HG02763 (cell line): ENCODE results near the gene FAT3.

Experiments
- ATAC-seq: cut with Tn5 transposase; IDR thresholded peaks from one replicate; pipeline ENCODE4 v1.9.1; 2021; ENCODE audit warnings: mild to moderate bottlenecking, moderate library complexity; ENCODE audit not compliant: unreplicated experiment

Gene FAT3

GRCh38 chr11:92227230-92227814, 2.7 kb downstream of the FAT3 start:
- no peak for ATAC-seq

DNA sequence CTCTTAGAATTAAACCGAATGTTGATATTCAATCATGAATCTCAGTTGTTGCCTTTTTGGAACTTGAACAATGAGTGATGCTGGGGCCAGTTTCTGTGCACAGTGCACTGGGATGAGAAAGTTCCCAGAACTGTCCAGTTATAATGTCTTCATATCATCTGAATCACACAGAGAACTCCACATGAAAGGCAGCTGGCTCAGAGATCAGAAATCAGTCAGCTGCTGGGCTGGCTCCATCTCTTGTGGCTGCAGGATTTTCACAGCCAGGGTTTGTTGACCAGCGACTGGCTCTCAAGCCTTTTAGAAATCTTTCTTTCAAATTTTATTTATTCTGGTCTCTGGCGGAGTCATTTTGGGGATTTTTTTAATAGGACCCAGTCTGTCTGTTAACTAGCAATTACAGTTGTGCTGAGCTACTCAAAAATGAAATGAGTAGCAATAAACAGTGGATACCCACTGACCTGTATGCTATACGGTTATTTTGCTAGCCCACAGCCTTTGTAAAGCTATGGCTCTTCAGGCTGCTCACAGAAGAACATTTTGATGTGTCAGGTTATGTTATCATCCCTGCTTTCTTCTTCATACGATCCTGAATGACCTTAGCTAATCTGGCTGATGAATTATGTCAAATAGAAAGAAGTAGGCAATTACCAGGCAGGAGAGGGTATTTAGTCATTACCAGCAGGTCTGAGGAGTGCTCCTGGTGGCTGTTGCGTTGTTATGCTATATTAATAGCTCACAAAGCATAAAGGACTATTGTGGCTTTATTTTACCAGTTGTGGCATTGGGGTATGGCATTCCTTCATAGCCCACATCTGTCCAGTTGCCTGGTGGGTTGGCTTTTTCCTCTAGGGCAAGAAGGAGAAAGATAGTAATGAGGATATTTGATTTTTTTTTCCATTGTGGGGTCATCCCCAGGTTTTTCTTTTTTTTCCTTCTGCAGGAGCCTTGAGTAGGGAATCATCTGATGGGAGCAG, 3.6 kb downstream of the FAT3 start:
- ATAC-seq, result no peak

GRCh38 chr11:92236856-92237255, 12.2 kb downstream of the FAT3 start:
- ATAC-seq, result no peak

- no peak for ATAC-seq
Observed at GRCh38 chr11:92240916-92241315, 16.3 kb downstream of the FAT3 start.

DNA sequence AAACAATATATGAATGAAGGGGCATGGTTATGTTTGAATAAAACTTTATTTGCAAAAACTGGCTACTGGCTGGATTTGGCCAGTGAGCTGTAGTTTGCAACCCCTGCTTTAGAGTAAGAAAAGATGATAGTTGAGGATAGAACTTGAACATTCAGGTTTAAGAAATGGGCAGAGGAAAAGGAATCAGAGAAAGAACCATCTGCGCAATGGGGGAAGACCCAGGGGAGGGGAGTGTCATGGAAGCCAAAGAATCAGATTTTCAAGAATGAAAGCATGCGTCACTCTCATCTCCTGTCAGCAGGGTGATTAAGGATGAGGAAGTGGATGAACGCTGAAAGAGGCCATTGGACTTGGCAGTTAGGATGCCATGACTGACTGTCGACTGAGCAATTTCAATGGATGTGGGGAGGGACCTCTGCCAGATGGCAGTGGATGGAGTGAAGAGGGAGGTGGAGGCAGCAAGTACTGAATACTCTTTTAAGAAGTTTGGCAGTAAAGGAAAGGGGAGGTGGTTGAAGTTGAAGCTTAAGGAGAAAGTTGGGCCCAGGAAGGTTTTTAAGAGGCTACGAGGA, 21.2 kb downstream of the FAT3 start:
- ATAC-seq, result no peak

DNA sequence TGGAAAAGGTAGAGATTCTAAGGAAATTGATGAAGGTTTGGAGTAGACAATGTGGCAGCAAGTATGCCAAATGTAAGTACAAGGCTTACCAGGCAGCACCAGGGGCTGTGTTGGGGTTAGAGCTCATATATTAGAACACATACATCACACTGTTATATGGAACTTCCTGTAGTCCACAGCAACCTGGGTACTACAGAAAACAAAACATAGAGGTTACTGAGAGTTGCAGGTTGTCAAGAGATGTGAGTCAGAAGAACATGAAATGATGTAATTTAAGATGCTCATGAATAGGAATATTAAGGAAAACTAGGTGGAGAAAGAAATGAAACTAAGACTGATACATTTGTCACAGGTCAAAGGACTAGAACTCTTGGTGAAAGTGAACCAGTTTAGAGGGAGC, 22.0 kb downstream of the FAT3 start:
- ATAC-seq, result no peak

DNA sequence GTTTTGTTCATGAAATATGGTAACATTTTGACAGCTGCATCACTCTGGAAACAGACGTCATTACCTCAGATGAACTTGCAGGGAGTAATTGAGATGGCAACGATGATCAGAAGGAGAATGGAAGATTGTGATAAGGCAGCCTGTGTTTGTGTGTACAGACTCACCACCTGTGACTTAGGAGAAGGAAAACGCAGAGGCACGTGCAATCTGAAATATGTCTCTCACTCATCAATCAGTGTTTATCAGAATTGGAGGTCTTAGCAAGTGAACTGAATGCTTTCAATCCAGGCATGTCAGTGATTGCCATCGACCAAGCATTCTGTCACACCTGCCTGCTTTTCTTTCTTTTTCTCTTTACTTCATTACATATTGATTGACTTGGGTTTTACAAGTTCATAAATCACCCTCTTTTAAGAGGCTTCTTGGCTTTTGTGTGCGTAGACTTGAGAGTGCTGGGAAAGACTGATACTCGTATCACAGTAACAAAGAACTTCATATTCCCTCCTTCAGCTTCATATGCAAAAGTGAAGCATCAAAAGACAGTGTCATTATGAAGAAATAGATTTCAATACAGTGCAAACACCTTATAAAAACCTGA, 24.6 kb downstream of the FAT3 start:
- ATAC-seq, result no peak

- ATAC-seq, result no peak
Observed at GRCh38 chr11:92251980-92252379, 27.4 kb downstream of the FAT3 start.

GRCh38 chr11:92253421-92253820, 28.8 kb downstream of the FAT3 start:
- no peak for ATAC-seq

DNA sequence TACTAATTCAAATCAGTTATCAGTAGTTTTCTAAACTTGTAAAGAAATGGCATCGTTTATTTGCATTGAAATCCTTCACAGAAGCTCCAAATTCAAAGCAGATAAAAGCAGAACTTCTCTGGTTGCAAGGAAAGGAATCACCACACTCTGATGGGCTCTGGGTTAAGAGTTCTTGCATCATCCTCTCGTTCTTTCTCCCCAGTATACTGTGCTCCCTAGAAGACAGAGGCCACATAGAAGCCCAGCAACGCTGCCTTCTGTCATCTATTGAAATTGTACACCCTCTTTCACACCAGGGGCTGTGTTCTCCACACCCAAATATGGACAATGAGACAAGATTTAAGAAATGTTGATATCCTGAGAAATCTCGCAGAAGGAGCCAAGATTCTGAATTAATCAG, 29.3 kb downstream of the FAT3 start:
- no peak for ATAC-seq

GRCh38 chr11:92257536-92257935, 32.9 kb downstream of the FAT3 start:
- ATAC-seq, result no peak

DNA sequence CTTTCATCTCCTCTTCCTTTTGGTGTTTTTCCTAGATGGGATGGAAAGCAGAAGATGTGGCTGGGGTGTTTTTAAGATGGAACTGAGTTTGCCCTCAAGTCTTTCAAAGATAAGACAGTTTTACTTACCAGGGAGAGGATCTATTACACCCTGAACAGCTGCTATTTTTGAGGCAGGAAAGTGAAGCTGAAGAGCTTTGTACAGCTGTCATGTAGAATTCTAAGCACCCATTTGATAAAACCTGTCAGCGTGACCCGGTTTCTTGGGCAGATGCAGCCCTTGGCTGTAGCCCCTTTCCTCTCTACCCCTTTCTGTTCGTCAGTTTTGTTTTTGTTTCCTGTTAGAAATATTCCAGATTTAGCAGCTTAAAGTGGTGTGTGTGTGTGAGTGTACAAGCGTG, 35.2 kb downstream of the FAT3 start:
- no peak for ATAC-seq

GRCh38 chr11:92264350-92264749, 39.7 kb downstream of the FAT3 start:
- no peak for ATAC-seq

DNA sequence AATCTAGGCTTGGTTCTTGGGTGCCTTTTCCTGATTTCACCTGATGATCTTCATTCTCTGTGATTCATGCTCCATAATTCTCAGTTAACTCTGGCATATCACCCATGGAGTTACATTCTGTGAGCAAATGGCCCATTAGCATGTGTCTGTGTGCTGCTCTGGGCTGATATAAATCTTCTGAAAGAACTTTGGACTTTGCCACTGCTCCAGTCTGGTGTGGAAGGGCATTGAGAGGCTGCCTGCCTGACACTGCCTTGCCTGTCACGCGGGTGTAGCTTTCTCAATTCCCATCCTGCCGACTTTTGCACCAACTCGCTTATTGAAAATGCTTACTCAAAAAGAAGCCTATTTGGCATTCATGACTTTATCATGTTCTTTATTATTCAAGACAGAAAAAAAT, 42.2 kb downstream of the FAT3 start:
- ATAC-seq, result no peak

GRCh38 chr11:92267278-92267677, 42.7 kb downstream of the FAT3 start:
- no peak for ATAC-seq

DNA sequence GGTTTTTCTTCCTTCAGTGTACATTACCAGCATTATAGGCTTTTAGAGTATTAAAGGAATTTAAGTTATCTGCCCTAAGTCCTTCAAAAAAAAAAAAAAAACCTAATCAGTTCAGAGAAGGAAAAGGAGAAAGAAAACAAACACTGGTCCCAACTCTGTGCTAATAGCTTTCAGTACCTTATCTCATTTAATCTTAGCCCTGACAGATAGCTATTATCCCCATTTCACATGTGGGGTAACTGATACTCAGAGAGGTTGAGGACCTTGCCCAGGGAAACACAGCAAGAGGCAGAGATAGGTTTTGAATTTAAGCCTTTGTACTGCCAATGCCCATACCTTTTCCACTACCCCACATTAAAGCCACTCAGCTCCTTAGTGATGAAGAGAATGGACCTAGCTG, 43.4 kb downstream of the FAT3 start:
- no peak for ATAC-seq

- ATAC-seq, result no peak
Observed at GRCh38 chr11:92268546-92268945, 43.9 kb downstream of the FAT3 start.

GRCh38 chr11:92269021-92269420, 44.4 kb downstream of the FAT3 start:
- no peak for ATAC-seq

DNA sequence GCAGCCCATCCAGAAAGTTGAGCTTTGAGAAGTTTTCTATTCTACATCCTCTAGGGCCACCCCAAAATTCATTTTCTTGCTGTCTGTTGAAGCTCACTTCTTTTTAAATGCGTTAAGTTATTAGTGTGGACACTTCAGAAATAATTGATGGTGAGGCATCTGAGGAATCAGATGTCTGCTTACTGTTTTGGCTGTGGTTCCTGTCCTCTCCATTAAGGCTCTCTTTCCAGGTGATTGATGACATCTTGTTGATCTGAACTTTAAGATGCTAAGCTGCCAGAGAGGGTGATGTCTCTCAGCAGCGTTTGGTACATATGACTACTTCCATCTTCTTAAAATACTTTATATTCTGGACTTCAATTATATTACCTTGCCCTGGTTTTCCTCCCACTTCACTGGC, 45.2 kb downstream of the FAT3 start:
- ATAC-seq, result no peak

- no peak for ATAC-seq
Observed at GRCh38 chr11:92272651-92273050, 48.0 kb downstream of the FAT3 start.
